Colonic mucosa (tissue), 4 donors: Measurements from ENCODE around the gene ATP7A. TPM values are rescaled to one million over a fixed set of nuclear protein-coding genes. Genes with fewer than 3 reads are reported as not detected.

Source experiments
- DNase-seq: peaks from one replicate; pipeline ENCODE4 v3.0.0-alpha.2; 2020
- H3K27ac ChIP-seq: fragments of 200-600 bp; one replicate; pipeline ENCODE4 v1.8.0; 2021
- H3K27me3 ChIP-seq: fragments of 200-600 bp; one replicate; pipeline ENCODE4 v1.8.0; 2021
- H3K36me3 ChIP-seq: fragments of 200-600 bp; one replicate; pipeline ENCODE4 v1.8.0; 2021
- H3K4me1 ChIP-seq: fragments of 200-600 bp; one replicate; pipeline ENCODE4 v1.8.0; 2021; ENCODE audit warnings: mild to moderate bottlenecking
- H3K4me3 ChIP-seq: fragments of 200-600 bp; one replicate; pipeline ENCODE4 v1.8.0; 2021
- H3K9ac ChIP-seq, 2 donors: one replicate each; pipeline ENCODE4 v1.7.0; 2013; ENCODE audit warnings: control low read depth in 2 of 2, low read depth in 2 of 2, low read length in 2 of 2
- H3K9me3 ChIP-seq: fragments of 200-600 bp; one replicate; pipeline ENCODE4 v1.8.0; 2021
- CTCF ChIP-seq: fragments of 200-600 bp; IDR thresholded peaks from one replicate; pipeline ENCODE4 v1.8.0; 2022; ENCODE audit warnings: antibody characterized with exemption, mild to moderate bottlenecking
- intact Hi-C: fragments of 100-400 bp; cut with DNase I; formaldehyde crosslinking; loops from one replicate; pipeline ENCODE4 v1.14.1; 2022
- total RNA-seq, 2 donors: library from RNA; stranded (reverse); fragmentation: NEBNext Ultra II Directional in 1 of 2; extraction: Animal tissue kit (Norgen Biotek cat#: 25700) in 1 of 2; gene quantifications; one replicate each; pipeline ENCODE4 v1.2.1, GENCODE V29; 2021
- donor health status: healthy.
- donor health status: DM: no; HTN: no; CAD: no.
- donor health status: DM: no; HTN: no; CAD: no.

The ATP7A gene
- total RNA-seq, 2 donors from 2014 or later: 8.3 to 11.8 TPM

- no peak for TF ChIP-seq CTCF
- Histone ChIP-seq H3K9me3 (no peaks in the 10 kb centered on the region), H3K9ac (peak within 1 kb of the TSS; percentile 81 to 85), H3K27ac (peak within 1 kb of the TSS; percentile 81), H3K4me3 (peak within 1 kb of the TSS; percentile 42), H3K27me3 (no peaks in the 10 kb centered on the region), H3K4me1 (no peaks in the 10 kb centered on the region), H3K36me3 (no peaks in the 10 kb centered on the region)
- peak; percentile 91 for DNase-seq
- intact Hi-C loops: no loop called here
Measured at GRCh38 chrX:77894921-77895886, 15.3 kb upstream of the ATP7A start, which contains the start of gene MAGT1. Gene MAGT1 (minus strand): TSS chrX:77895435. CDS start chrX:77895410, 25 bp downstream.

- Histone ChIP-seq H3K36me3 (no peaks in the 10 kb centered on the region), H3K4me1 (no peaks in the 10 kb centered on the region), H3K9ac (peak within 1 kb of the TSS; percentile 38 to 94), H3K27ac (peak within 1 kb of the TSS; percentile 82), H3K9me3 (no peaks in the 10 kb centered on the region), H3K4me3 (peak within 1 kb of the TSS; percentile 48), H3K27me3 (no peaks in the 10 kb centered on the region)
- TF ChIP-seq CTCF: no peak
- intact Hi-C loops: no loop called here
- peak; percentile 75 for DNase-seq
Measured at GRCh38 chrX:77899081-77899828, 11.2 kb upstream of the ATP7A start, which contains the start of gene COX7B. Gene COX7B (plus strand): TSS chrX:77899468. CDS start chrX:77899554, 86 bp downstream.

GRCh38 chrX:77900688-77901087 lies 9.8 kb upstream of the ATP7A start:
- Histone ChIP-seq H3K9me3 (no peaks in the 10 kb centered on the region), H3K27me3 (no peaks in the 10 kb centered on the region), H3K27ac (no peak overlapping the region), H3K4me3 (peak overlapping the region; percentile 48), H3K4me1 (no peaks in the 10 kb centered on the region), H3K9ac (peak overlapping the region in 1 of 2 donors; percentile 94), H3K36me3 (no peaks in the 10 kb centered on the region)
- no peak for TF ChIP-seq CTCF
- intact Hi-C loops: no loop called here
- no peak for DNase-seq

GRCh38 chrX:77901506-77901905 lies 9.0 kb upstream of the ATP7A start:
- DNase-seq: no peak
- Histone ChIP-seq H3K36me3 (no peaks in the 10 kb centered on the region), H3K9me3 (no peaks in the 10 kb centered on the region), H3K4me1 (no peaks in the 10 kb centered on the region), H3K27ac (no peak overlapping the region), H3K27me3 (no peaks in the 10 kb centered on the region), H3K4me3 (peak overlapping the region; percentile 48), H3K9ac (no peak overlapping the region)
- intact Hi-C loops: no loop called here
- no peak for TF ChIP-seq CTCF

- intact Hi-C loops: no loop called here
- no peaks in the 10 kb centered on the region for H3K9me3 ChIP-seq
- no peak overlapping the region for H3K9ac ChIP-seq
- no peaks in the 10 kb centered on the region for H3K4me1 ChIP-seq
- H3K36me3 ChIP-seq: no peaks in the 10 kb centered on the region
- TF ChIP-seq CTCF: no peak
- no peak overlapping the region for H3K27ac ChIP-seq
- DNase-seq: no peak
- H3K4me3 ChIP-seq: no peak overlapping the region
- no peaks in the 10 kb centered on the region for H3K27me3 ChIP-seq
Measured at GRCh38 chrX:77917294-77917933, 6.9 kb downstream of the ATP7A start.
